Osteoblast (primary cell): ENCODE measurements around the gene VAMP8. TPM values are rescaled to one million over a fixed set of nuclear protein-coding genes. Genes with fewer than 3 reads are reported as not detected.
"Not testable (repeated sequence)": the region's sequence is repeated elsewhere in the genome, so short reads cannot be mapped to it uniquely, and the experiment has no call there.

Experiments used
- DNase-seq: peaks from one replicate; pipeline ENCODE4 v3.0.0; 2011; ENCODE audit warnings: low spot score, mixed read lengths; ENCODE audit not compliant: insufficient read length; ENCODE audit errors: missing footprints
- H2AFZ ChIP-seq: 2 replicates; pipeline ENCODE4 v1.6.0; 2011; ENCODE audit warnings: mild to moderate bottlenecking, low read length
- H3K27ac ChIP-seq: 2 replicates; pipeline ENCODE4 v1.5.1; 2011; ENCODE audit warnings: mild to moderate bottlenecking, low read depth, low read length, moderate library complexity
- H3K27me3 ChIP-seq: 2 replicates; pipeline ENCODE4 v1.6.0; 2012; ENCODE audit warnings: mild to moderate bottlenecking, control low read depth, inconsistent platforms, low read length, moderate library complexity; ENCODE audit not compliant: insufficient read depth
- H3K36me3 ChIP-seq: 2 replicates; pipeline ENCODE4 v1.5.1; 2011; ENCODE audit warnings: mild to moderate bottlenecking, low read length, control low read depth, moderate library complexity; ENCODE audit not compliant: insufficient read depth
- H3K4me1 ChIP-seq: 2 replicates; pipeline ENCODE4 v1.5.1; 2011; ENCODE audit warnings: mild to moderate bottlenecking, low read length, control low read depth, moderate library complexity; ENCODE audit not compliant: insufficient read depth
- H3K4me2 ChIP-seq: 2 replicates; pipeline ENCODE4 v1.6.0; 2011; ENCODE audit warnings: mild to moderate bottlenecking, low read length; ENCODE audit not compliant: insufficient read depth
- H3K4me3 ChIP-seq: fragments of 200-600 bp; sonication (generic); 3 replicates; pipeline ENCODE4 v1.5.1; 2012; ENCODE audit warnings: mild to moderate bottlenecking, low read length, inconsistent platforms; ENCODE audit not compliant: insufficient read depth
- H3K79me2 ChIP-seq: 2 replicates; pipeline ENCODE4 v1.6.0; 2012; ENCODE audit warnings: mild to moderate bottlenecking, low read length, control low read depth, inconsistent platforms; ENCODE audit not compliant: insufficient read depth
- H3K9me3 ChIP-seq: 2 replicates; pipeline ENCODE4 v1.5.1; 2011; ENCODE audit warnings: low read depth, low read length, control low read depth
- H4K20me1 ChIP-seq: 2 replicates; pipeline ENCODE4 v1.6.0; 2012; ENCODE audit warnings: mild to moderate bottlenecking, low read length, control low read depth; ENCODE audit not compliant: insufficient read depth
- CTCF ChIP-seq: IDR thresholded peaks from 2 replicates; pipeline ENCODE4 v1.5.1; 2011; ENCODE audit warnings: mild to moderate bottlenecking, low read depth, low read length, moderate library complexity; ENCODE audit errors: extremely low read depth
- total RNA-seq: library from RNA; depleted of rRNA; stranded (reverse); fragments of >200 nt; gene quantifications from 2 replicates; pipeline ENCODE4 v1.2.3, GENCODE V29; 2012

The VAMP8 gene
- total RNA-seq, 1 donor = 2.5 TPM

- H3K4me3 ChIP-seq = peak overlapping the region; percentile 4
- no peak overlapping the region for H2AFZ ChIP-seq
- peaks cover 4% of the 10 kb centered on the region for H4K20me1 ChIP-seq
- H3K36me3 ChIP-seq = peaks cover 5% of the 10 kb centered on the region
- H3K27me3 ChIP-seq = no peaks in the 10 kb centered on the region
- no peak for TF ChIP-seq CTCF
- H3K9me3 ChIP-seq = no peaks in the 10 kb centered on the region
- peak; percentile 73 for DNase-seq
- peaks cover 39% of the 10 kb centered on the region for H3K4me1 ChIP-seq
- H3K4me2 ChIP-seq = peak overlapping the region; percentile 52
- H3K27ac ChIP-seq = peak overlapping the region; percentile 90
- peaks cover 41% of the 10 kb centered on the region for H3K79me2 ChIP-seq
Measured at GRCh38 chr2:85590950-85591349, 13.6 kb downstream of the VAMP8 start.

- Histone ChIP-seq H4K20me1 (peaks cover 10% of the 10 kb centered on the region), H3K4me2 (no peak overlapping the region), H3K4me3 (no peak overlapping the region), H3K9me3 (no peaks in the 10 kb centered on the region), H3K36me3 (peaks cover 8% of the 10 kb centered on the region), H3K4me1 (peaks cover 43% of the 10 kb centered on the region), H3K27ac (peak overlapping the region; percentile 90), H2AFZ (no peak overlapping the region), H3K27me3 (no peaks in the 10 kb centered on the region), H3K79me2 (peaks cover 44% of the 10 kb centered on the region)
- no peak for TF ChIP-seq CTCF
- no peak for DNase-seq
Measured at GRCh38 chr2:85591563-85591962, 14.2 kb downstream of the VAMP8 start.

GRCh38 chr2:85592299-85592698 is 14.9 kb downstream of the VAMP8 start:
- H3K27ac ChIP-seq, H3K4me3 ChIP-seq, H3K27me3 ChIP-seq, H3K9me3 ChIP-seq, H3K4me2 ChIP-seq, DNase-seq, H2AFZ ChIP-seq: not testable (repeated sequence)
- Histone ChIP-seq H3K36me3 (peaks cover 15% of the 10 kb centered on the region), H3K4me1 (peaks cover 49% of the 10 kb centered on the region), H4K20me1 (peaks cover 15% of the 10 kb centered on the region), H3K79me2 (peaks cover 51% of the 10 kb centered on the region)

- Histone ChIP-seq H3K4me2 (no peak overlapping the region), H3K9me3 (no peaks in the 10 kb centered on the region), H4K20me1 (peaks cover 15% of the 10 kb centered on the region), H2AFZ (no peak overlapping the region), H3K4me3 (no peak overlapping the region), H3K79me2 (peaks cover 50% of the 10 kb centered on the region), H3K27ac (no peak overlapping the region), H3K27me3 (no peaks in the 10 kb centered on the region), H3K36me3 (peaks cover 22% of the 10 kb centered on the region), H3K4me1 (peaks cover 49% of the 10 kb centered on the region)
- TF ChIP-seq CTCF = no peak
- no peak for DNase-seq
Measured at GRCh38 chr2:85593023-85593422, 15.6 kb downstream of the VAMP8 start.
